Activated T-cell treated with anti-CD3 and anti-CD28 coated beads, Interleukin-2, amount 50 U/mL, for 48 hours (primary cell): Measurements from ENCODE around the gene GLA.

Experiments used
- DNase-seq, 2 experiments: peaks; one replicate each; pipeline ENCODE4 v3.0.0-alpha.2; 2020

Gene GLA

GRCh38 chrX:101407748-101408531, at the start of gene GLA, which contains the start of gene HNRNPH2:
Gene GLA (minus strand): TSS chrX:101407925. CDS start chrX:101407903, 22 bp downstream.
Gene HNRNPH2 (plus strand): TSS chrX:101408222. CDS start chrX:101411989, 3,767 bp downstream.
- peak; percentile 87 to 89 for DNase-seq

DNA sequence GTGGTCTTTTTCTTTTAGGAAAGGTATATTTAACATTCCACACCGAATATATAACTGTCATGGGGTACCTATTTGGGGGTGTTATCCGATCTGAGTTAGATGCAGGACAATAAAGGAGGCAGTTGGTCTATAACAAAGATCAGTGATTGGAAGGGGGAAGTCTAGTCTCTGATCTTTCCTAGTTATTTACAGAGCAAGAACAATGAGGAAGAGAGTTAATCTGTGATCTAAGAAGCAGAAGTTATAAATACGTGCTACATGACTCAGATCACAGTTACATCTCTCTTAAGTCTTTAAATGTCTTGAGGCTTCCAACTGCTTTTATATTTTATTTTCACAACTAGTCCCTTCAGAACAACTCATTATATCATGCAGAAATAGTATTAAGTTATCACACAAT, 44.3 kb upstream of the GLA start:
- no peak for DNase-seq

DNA sequence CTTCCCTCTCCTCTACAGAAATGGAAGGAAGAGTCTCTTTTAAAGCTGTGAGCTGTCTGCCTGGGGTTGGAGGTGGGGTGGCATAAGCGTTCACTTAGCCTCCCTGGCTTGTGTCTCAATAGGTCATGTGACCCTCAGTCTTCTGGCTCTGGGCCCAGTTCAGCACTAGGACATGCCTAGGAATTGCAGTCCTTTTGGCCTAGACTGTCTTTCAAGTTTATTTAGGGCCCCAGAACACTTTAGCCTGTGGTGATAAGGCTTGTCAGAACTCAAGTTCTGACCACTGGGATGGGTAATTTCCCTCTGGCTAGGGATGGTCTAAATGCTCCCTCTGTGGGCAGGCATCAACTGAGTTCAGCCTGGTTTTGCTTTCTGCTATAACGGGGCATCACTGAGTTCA, 43.2 kb upstream of the GLA start:
- DNase-seq, result no peak

DNA sequence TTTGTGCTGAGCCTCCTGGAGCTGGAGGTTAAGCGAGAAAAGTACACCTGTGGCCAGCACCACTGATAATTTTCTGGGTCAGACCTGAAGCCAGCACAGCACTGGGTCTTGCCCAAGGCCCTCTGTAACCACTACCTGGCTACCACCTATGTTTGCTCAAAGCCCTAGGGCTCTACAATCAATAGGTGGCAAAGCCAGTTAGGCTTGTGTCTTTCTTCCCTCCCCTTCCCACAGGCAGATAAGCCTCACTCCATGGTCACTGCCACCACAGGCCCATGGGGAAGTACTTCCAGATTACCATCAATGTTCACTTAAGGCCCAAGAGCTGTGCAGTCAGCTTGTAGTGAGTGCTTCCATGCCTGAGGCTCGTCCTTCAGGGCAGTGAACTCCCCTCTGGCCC, 42.4 kb upstream of the GLA start:
- DNase-seq, result no peak

- no peak for DNase-seq
Measured at GRCh38 chrX:101449279-101449678, 41.6 kb upstream of the GLA start.

- no peak for DNase-seq
Measured at GRCh38 chrX:101442085-101442484, 34.4 kb upstream of the GLA start.

DNA sequence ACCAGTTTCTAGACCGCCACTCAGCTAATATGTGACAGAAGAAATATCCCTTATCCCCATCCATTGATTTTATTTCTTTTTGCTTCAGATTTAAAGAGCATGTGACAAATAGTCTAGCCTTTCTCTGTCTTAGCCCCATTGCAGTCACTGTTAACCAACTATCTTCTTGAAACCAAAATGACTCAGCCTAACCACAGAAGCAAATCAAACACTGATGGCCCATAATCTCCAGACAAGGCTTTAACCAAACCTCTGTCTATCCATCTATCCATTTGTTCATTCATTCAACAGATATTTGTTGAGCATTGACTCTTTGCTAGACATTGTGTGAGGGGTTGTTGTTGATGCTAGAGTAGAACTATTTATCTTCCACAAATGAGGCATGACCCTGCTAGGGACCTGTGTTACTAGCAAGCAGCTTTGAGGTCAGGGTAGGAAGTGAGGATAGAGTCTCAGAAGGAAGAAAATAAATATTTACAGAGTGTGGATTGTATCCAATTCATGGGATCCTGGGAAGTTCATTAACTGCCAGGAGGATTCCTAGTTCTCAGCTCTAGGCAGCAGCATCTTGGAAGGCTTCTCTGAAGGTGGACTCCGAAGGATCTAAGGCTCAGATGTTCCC, 22.8 kb upstream of the GLA start:
- no peak for DNase-seq

GRCh38 chrX:101429934-101430333, 22.2 kb upstream of the GLA start:
- DNase-seq, result no peak

- DNase-seq, result no peak
Measured at GRCh38 chrX:101427954-101428353, 20.2 kb upstream of the GLA start.

DNA sequence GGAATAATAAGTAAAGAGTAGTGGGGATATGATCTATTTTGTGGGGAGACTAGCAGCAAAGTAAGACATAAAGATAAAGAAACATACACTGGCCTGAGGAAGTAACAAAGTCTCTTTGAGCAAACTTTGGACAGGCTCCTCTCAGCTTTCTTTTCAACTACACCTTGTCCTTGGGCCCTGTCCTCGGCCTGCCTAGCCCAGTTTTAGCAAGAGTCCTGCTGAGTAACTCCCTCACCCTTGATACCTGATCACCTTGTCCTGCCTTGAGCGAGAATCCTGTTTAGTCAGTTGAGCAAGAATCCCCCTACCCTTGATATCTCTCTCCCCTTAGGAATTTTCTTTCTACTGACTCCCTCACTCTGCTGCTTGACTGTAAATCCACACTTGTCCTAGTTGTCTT, 11.8 kb upstream of the GLA start:
- no peak for DNase-seq

GRCh38 chrX:101417981-101418841, 10.5 kb upstream of the GLA start:
- peak; percentile 52 to 59 for DNase-seq

GRCh38 chrX:101417190-101417589, 9.5 kb upstream of the GLA start:
- DNase-seq, result no peak

DNA sequence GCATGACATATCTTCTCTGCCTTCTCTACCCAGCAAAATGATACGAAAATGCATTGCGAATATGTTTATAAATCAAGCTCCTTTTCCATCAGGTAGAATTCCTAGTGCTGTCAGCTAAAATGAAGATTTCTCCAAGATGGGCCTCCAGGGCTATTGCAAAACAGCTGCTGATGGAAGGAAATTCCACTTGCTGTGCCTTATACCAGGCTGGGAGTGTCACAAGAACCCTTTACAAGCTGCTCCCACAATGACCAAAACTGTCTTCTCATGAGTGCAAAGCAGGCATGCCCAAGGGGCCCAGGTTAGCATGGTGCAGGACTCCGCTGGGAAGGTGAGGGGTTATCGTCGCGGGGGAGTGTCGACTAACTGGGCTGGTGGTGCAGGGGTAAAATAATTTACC, 9.0 kb upstream of the GLA start:
- no peak for DNase-seq

GRCh38 chrX:101415180-101416145, 7.7 kb upstream of the GLA start:
- DNase-seq, result peak; percentile 36 to 44

- no peak for DNase-seq
Measured at GRCh38 chrX:101411984-101412383, 4.3 kb upstream of the GLA start.

GRCh38 chrX:101410461-101410860, 2.7 kb upstream of the GLA start:
- no peak for DNase-seq

- DNase-seq, result no peak
Measured at GRCh38 chrX:101409043-101409442, 1.3 kb upstream of the GLA start.

DNA sequence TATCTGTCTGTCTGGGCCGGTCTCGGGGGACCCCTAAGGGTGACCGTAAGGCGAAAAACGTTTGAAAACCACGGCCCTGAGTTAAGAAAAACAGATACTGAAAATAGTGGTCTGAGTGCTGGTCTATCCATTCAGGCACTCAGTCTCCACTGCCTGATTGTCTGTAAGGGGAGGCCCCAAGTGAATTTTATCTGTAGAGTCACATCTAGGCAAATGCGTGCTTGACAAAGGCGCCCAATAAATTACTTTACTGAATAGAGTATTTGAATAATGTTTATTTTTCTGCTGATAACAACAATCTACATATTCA, 762 bp upstream of the GLA start:
- DNase-seq, result no peak

- DNase-seq, result no peak
Measured at GRCh38 chrX:101407167-101407747, 468 bp downstream of the GLA start.

DNA sequence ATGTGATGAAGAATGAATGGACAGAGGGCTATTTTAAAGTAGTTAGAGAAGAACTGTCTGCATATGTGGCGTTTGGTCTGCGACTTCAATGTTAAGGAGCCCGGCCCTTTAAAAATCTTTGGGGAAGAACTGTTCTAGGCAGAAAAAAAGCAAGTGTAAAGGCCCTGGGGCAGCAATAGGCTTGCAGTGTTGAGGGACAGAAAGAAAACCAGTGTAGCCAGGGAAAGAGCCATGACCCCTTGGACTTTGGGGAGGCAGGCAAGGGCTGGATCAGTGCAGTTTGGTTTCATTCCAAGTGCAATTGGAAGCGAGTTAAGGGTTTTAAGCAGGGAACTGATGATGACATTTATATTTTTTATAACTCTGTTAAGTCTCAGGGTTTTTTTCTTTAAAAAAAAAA, 7.9 kb downstream of the GLA start:
- no peak for DNase-seq

DNA sequence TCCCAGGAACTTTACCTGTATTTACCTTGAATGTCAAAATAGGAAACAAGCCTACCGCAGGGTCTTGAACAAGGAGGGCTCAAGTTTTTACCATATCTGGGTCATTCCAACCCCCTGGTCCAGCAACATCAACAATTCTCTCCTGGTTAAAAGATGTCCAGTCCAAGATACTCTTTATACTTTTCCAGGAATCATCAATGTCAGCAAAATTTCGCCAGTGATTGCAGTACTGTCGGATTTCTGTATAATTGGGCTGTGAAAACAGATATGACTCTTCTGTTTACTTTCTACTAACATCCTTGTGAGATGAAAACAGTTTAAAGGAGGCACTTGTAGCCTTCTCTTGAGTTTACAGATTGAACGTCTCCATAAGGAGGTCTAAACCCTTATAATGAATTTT, 9.0 kb downstream of the GLA start:
- DNase-seq, result no peak

DNA sequence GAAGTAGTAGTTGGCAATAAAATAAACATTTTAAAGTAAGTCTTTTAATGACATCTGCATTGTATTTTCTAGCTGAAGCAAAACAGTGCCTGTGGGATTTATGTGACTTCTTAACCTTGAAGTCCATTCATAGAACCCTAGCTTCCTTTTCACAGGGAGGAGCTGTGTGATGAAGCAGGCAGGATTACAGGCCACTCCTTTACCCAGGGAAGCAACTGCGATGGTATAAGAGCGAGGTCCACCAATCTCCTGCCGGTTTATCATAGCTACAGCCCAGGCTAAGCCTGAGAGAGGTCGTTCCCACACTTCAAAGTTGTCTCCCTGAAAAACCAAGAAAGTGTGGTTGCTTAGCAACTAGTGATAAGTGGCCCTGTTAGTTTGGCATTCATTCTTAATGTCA, 9.9 kb downstream of the GLA start:
- DNase-seq, result no peak
